Vagina (tissue), 2 donors: Measurements from ENCODE around the gene NEURL3. TPM values are rescaled to one million over a fixed set of nuclear protein-coding genes. Genes with fewer than 3 reads are reported as not detected.

Experiments used
- DNase-seq, 2 donors: peaks; one replicate each; pipeline ENCODE4 v3.0.0-alpha.2; 2017; ENCODE audit errors: extremely low spot score in 2 of 2
- H3K27ac ChIP-seq: fragments of 200-600 bp; sonication (generic); one replicate; pipeline ENCODE4 v1.5.1; 2019
- H3K27me3 ChIP-seq: fragments of 200-600 bp; sonication (generic); one replicate; pipeline ENCODE4 v1.5.1; 2019
- H3K36me3 ChIP-seq, 2 donors: fragments of 200-600 bp; sonication (generic); one replicate each; pipeline ENCODE4 v1.5.1; 2017 to 2019
- H3K4me1 ChIP-seq: fragments of 200-600 bp; sonication (generic); one replicate; pipeline ENCODE4 v1.5.1; 2019
- H3K4me3 ChIP-seq, 2 donors: fragments of 200-600 bp; sonication (generic); 1 replicate in 1 of 2; 2 replicates in 1 of 2; pipeline ENCODE4 v1.5.1; 2016 to 2019
- H3K9me3 ChIP-seq: fragments of 200-600 bp; sonication (generic); one replicate; pipeline ENCODE4 v1.5.1; 2019
- CTCF ChIP-seq, 3 experiments: fragments of 450-650 bp in 2 of 3; fragments of 200-600 bp in 1 of 3; sonication (generic) in 1 of 3; IDR thresholded peaks; one replicate each; pipeline ENCODE4 v1.5.1; 2017 to 2019; ENCODE audit warnings: antibody characterized with exemption in 3 of 3, mild to moderate bottlenecking in 2 of 3, moderate library complexity in 2 of 3
- POLR2A ChIP-seq, 2 donors: fragments of 450-650 bp; IDR thresholded peaks; one replicate each; pipeline ENCODE4 v1.6.1; 2017; ENCODE audit warnings: antibody characterized with exemption in 2 of 2, mild to moderate bottlenecking in 2 of 2, moderate library complexity in 2 of 2
- POLR2AphosphoS5 ChIP-seq, 2 donors: sonication (generic); formaldehyde crosslinking; IDR thresholded peaks; one replicate each; pipeline ENCODE4 v1.9.0; 2017; ENCODE audit warnings: antibody characterized with exemption in 2 of 2, mild to moderate bottlenecking in 2 of 2, low read depth in 1 of 2; ENCODE audit not compliant: insufficient read depth in 1 of 2
- intact Hi-C: fragments of 100-400 bp; cut with DNase I; formaldehyde crosslinking; loops from one replicate; pipeline ENCODE4 v1.15.1; 2023
- total RNA-seq: library from RNA; depleted of rRNA; stranded (reverse); fragments of >200 nt; gene quantifications from one replicate; pipeline ENCODE4 v1.2.3, GENCODE V29; 2016

NEURL3 gene
- total RNA-seq, 1 donor from 2014 or later = 2.5 TPM

- Histone ChIP-seq H3K4me1 (peaks cover 65% of the 10 kb centered on the region), H3K4me3 (no peak overlapping the region), H3K9me3 (no peaks in the 10 kb centered on the region), H3K36me3 (no peaks in the 10 kb centered on the region), H3K27ac (peak overlapping the region; percentile 42), H3K27me3 (no peaks in the 10 kb centered on the region)
- peak in 1 of 2 donors; percentile 76 for DNase-seq
- intact Hi-C loops = no loop called here
- no peak for TF ChIP-seq CTCF (IDR thresholded peaks at IDR 0.05)
- TF ChIP-seq POLR2AphosphoS5 (IDR thresholded peaks at IDR 0.05; ENCODE audit: insufficient read depth in 1 of 2, low read depth in 1 of 2) = no peak
These were observed 37.3 kb upstream of the NEURL3 start for GRCh38 chr2:96542357-96542977.

GRCh38 chr2:96541398-96542152 is 36.4 kb upstream of the NEURL3 start:
- Histone ChIP-seq H3K27me3 (no peaks in the 10 kb centered on the region), H3K4me1 (peaks cover 59% of the 10 kb centered on the region), H3K4me3 (no peak overlapping the region), H3K9me3 (no peaks in the 10 kb centered on the region), H3K36me3 (no peaks in the 10 kb centered on the region), H3K27ac (peak overlapping the region; percentile 42)
- intact Hi-C loops = no loop called here
- DNase-seq = no peak
- no peak for TF ChIP-seq POLR2A (IDR thresholded peaks at IDR 0.05)
- no peak for TF ChIP-seq CTCF (IDR thresholded peaks at IDR 0.05)
- no peak for TF ChIP-seq POLR2AphosphoS5 (IDR thresholded peaks at IDR 0.05; ENCODE audit: insufficient read depth in 1 of 2, low read depth in 1 of 2)

GRCh38 chr2:96540136-96540535 is 35.0 kb upstream of the NEURL3 start:
- TF ChIP-seq CTCF (IDR thresholded peaks at IDR 0.05) (no peak), POLR2A (IDR thresholded peaks at IDR 0.05) (no peak), POLR2AphosphoS5 (IDR thresholded peaks at IDR 0.05; ENCODE audit: insufficient read depth in 1 of 2, low read depth in 1 of 2) (no peak)
- Histone ChIP-seq H3K27ac (peak overlapping the region; percentile 98), H3K27me3 (no peaks in the 10 kb centered on the region), H3K9me3 (no peaks in the 10 kb centered on the region), H3K4me1 (peaks cover 66% of the 10 kb centered on the region), H3K4me3 (no peak overlapping the region), H3K36me3 (no peaks in the 10 kb centered on the region)
- intact Hi-C loops = no loop called here
- peak in 1 of 2 donors; percentile 86 for DNase-seq

GRCh38 chr2:96539215-96539920 is 34.2 kb upstream of the NEURL3 start:
- H3K27me3 ChIP-seq = no peaks in the 10 kb centered on the region
- no peaks in the 10 kb centered on the region for H3K9me3 ChIP-seq
- peak overlapping the region; percentile 98 for H3K27ac ChIP-seq
- H3K4me3 ChIP-seq = peak overlapping the region; percentile 82 to 93
- intact Hi-C loops = loop anchor here (5.0 to 10.0 kb wide), 2 partner anchors 95 to 223 kb away; partner anchors contain the start of genes CNNM4 and KANSL3
- H3K36me3 ChIP-seq = no peaks in the 10 kb centered on the region
- H3K4me1 ChIP-seq = peaks cover 74% of the 10 kb centered on the region
- peak in 1 of 2 donors; percentile 84 for DNase-seq
- TF ChIP-seq CTCF (IDR thresholded peaks at IDR 0.05) = no peak
- no peak for TF ChIP-seq POLR2AphosphoS5 (IDR thresholded peaks at IDR 0.05; ENCODE audit: insufficient read depth in 1 of 2, low read depth in 1 of 2)
